Transverse colon (tissue), 4 donors: Measurements from ENCODE around the gene PTP4A2. TPM values are rescaled to one million over a fixed set of nuclear protein-coding genes. Genes with fewer than 3 reads are reported as not detected.

Experiments
- DNase-seq: peaks from one replicate; pipeline ENCODE4 v3.0.0-alpha.2; 2019
- H3K27ac ChIP-seq, 4 donors: fragments of 200-600 bp; sonication (generic); 2 replicates each; pipeline ENCODE4 v1.5.1; 2016 to 2018; ENCODE audit warnings: inconsistent platforms in 4 of 4
- H3K27me3 ChIP-seq: fragments of 200-600 bp; sonication (generic); 2 replicates; pipeline ENCODE4 v1.5.1; 2017; ENCODE audit warnings: inconsistent platforms
- H3K36me3 ChIP-seq, 4 donors: fragments of 200-600 bp; sonication (generic); 2 replicates each; pipeline ENCODE4 v1.5.1; 2017 to 2019; ENCODE audit warnings: inconsistent platforms in 4 of 4
- H3K4me1 ChIP-seq, 4 donors: fragments of 200-600 bp; sonication (generic); 2 replicates each; pipeline ENCODE4 v1.5.1; 2017 to 2020; ENCODE audit warnings: inconsistent platforms in 4 of 4
- H3K4me3 ChIP-seq, 4 donors: fragments of 200-600 bp; sonication (generic); 1 replicate in 1 of 4; 2 replicates in 3 of 4; pipeline versions ENCODE4 v1.5.1 to v1.6.1; 2017 to 2019; ENCODE audit warnings: inconsistent platforms in 4 of 4
- H3K9me3 ChIP-seq, 2 donors: fragments of 200-600 bp; sonication (generic); 2 replicates each; pipeline ENCODE4 v1.5.1; 2017 to 2019; ENCODE audit warnings: inconsistent platforms in 2 of 2
- EP300 ChIP-seq: sonication (generic); formaldehyde crosslinking; IDR thresholded peaks from one replicate; pipeline ENCODE4 v1.6.1; 2017; ENCODE audit warnings: antibody characterized with exemption, low read depth
- POLR2A ChIP-seq: fragments of 450-650 bp; IDR thresholded peaks from one replicate; pipeline ENCODE4 v1.6.1; 2016; ENCODE audit warnings: antibody characterized with exemption, mild to moderate bottlenecking, moderate library complexity
- POLR2AphosphoS5 ChIP-seq, 3 donors: sonication (generic); formaldehyde crosslinking; IDR thresholded peaks; one replicate each; pipeline ENCODE4 v1.6.1; 2016; ENCODE audit warnings: antibody characterized with exemption in 3 of 3
- WGBS, 2 donors: methylation state at CpG; one replicate each; pipeline ENCODE4 v1.1.5; 2018; ENCODE audit warnings: low coverage in 1 of 2; 5-methylcytosine and 5-hydroxymethylcytosine counted together
- in situ Hi-C, 4 donors: fragments of 200-750 bp; cut with MboI; loops; one replicate each; pipeline versions ENCODE4 v1.15.0 to v1.15.1; 2017; ENCODE audit warnings: low sequenced_read_pairs in 3 of 4, low pct_ligation_motif_present in 1 of 4, low pct_unique_long_range_greater_than_20kb in 1 of 4
- intact Hi-C: fragments of 100-400 bp; cut with DNase I; formaldehyde crosslinking; loops from one replicate; pipeline ENCODE4 v1.15.1; 2023; ENCODE audit warnings: low total_unique reads
- total RNA-seq, 4 donors: library from RNA; depleted of rRNA; stranded (reverse); fragments of >200 nt; gene quantifications; one replicate each; pipeline ENCODE4 v1.1.0, GENCODE V29; 2016
- TF ChIP-seq, protein P1 (sequence below), 5 experiments: fragments of 200-600 bp in 3 of 5; fragments of 450-650 bp in 2 of 5; sonication (generic) in 3 of 5; IDR thresholded peaks; 1 replicate in 2 of 5; 2 replicates in 3 of 5; pipeline ENCODE4 v1.5.1; 2016 to 2017; ENCODE audit warnings: antibody characterized with exemption in 5 of 5, inconsistent platforms in 3 of 5, mild to moderate bottlenecking in 2 of 5, moderate library complexity in 1 of 5

The PTP4A2 gene
- total RNA-seq, 4 donors from 2014 or later, result 58.9 to 251 (median 195) TPM

DNA sequence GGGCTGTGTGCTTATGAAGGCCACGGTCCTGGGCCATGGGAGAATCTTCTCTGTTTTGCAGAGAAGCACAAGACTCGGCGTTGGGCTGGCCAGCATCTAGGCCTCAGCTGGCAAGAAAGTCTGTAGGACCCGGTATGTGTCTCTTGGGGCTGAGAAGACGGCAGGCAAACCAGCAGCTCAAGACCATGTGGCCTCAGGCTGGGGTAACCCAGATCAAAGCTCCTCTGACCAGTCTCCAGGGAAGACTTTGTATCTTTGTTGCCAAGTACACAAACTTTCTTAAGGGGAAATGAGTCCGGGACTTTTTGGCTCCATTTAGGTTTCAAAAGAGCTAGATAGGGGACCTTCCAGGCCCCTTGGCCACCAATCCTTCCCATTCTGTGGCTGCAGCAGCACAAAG lies 60.1 kb downstream of the PTP4A2 start:
- Histone ChIP-seq H3K27me3 (no peaks in the 10 kb centered on the region), H3K36me3 (no peaks in the 10 kb centered on the region), H3K4me1 (no peaks in the 10 kb centered on the region), H3K4me3 (no peak overlapping the region), H3K27ac (no peak overlapping the region), H3K9me3 (no peaks in the 10 kb centered on the region)
- DNase-seq, result no peak
- 90% methylated on average over 6 of the region's 6 CpGs; no CpG with 5 or more reads in 1 of the 2 donors for WGBS, 2 donors
- intact Hi-C loops, result no loop called here
- TF ChIP-seq EP300 (no peak), POLR2AphosphoS5 (IDR thresholded peaks at IDR 0.05) (no peak), POLR2A (no peak)
- TF ChIP-seq, protein P1, sequence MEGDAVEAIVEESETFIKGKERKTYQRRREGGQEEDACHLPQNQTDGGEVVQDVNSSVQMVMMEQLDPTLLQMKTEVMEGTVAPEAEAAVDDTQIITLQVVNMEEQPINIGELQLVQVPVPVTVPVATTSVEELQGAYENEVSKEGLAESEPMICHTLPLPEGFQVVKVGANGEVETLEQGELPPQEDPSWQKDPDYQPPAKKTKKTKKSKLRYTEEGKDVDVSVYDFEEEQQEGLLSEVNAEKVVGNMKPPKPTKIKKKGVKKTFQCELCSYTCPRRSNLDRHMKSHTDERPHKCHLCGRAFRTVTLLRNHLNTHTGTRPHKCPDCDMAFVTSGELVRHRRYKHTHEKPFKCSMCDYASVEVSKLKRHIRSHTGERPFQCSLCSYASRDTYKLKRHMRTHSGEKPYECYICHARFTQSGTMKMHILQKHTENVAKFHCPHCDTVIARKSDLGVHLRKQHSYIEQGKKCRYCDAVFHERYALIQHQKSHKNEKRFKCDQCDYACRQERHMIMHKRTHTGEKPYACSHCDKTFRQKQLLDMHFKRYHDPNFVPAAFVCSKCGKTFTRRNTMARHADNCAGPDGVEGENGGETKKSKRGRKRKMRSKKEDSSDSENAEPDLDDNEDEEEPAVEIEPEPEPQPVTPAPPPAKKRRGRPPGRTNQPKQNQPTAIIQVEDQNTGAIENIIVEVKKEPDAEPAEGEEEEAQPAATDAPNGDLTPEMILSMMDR (IDR thresholded peaks at IDR 0.05), result no peak
- in situ Hi-C loops, result no loop called here

DNA sequence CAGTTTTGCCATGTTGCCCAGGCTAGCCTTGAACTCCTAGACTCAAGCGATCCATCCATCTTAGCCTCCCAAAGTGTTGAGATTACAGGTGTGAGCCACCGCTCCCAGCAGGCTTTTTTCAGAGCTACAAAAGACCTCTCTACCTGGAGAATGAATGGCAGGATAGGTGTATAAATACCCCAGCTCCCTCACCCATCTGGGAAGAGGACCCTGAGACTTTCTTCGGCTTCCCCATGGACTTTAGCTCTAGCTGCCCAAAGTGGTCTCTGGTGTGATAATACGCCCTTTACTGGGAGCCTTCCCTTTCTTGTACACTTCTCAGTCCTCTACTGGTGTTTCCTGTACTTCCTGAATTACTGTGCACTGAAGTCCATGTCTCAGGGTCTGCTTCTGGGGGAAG lies 60.6 kb downstream of the PTP4A2 start:
- 73% methylated on average over 4 of the region's 4 CpGs; no CpG with 5 or more reads in 1 of the 2 donors for WGBS, 2 donors
- DNase-seq, result no peak
- Histone ChIP-seq H3K27ac (no peak overlapping the region), H3K27me3 (no peaks in the 10 kb centered on the region), H3K4me3 (no peak overlapping the region), H3K9me3 (no peaks in the 10 kb centered on the region), H3K4me1 (no peaks in the 10 kb centered on the region), H3K36me3 (no peaks in the 10 kb centered on the region)
- in situ Hi-C loops, result no loop called here
- intact Hi-C loops, result no loop called here
- TF ChIP-seq POLR2AphosphoS5 (IDR thresholded peaks at IDR 0.05) (no peak), EP300 (no peak)
- TF ChIP-seq, protein P1 (IDR thresholded peaks at IDR 0.05), result no peak

DNA sequence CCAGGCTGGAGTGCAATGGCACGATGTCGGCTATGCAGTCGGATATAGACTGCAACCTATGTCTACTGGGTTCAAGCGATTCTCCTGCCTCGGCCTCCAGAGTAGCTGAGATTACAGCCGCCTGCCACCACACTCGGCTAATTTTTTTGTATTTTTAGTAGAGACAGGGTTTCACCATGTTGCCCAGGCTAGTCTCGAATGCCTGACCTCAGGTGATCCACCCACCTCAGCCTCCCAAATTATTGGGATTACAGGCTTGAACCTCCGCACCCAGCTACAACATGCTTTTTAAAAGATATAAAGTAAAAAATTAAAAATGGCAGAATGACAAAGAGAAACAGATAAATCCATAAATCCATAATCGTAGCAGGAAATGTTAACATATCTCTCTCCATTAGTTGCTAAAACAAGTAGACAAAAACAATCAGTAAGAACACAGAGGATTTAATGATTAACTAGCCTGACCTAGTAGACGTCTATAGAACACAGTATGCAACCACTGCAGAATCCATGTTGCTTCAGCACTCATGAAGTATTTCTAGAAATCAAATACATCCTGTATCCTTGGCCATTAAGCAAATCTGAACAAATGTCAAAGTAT lies 62.4 kb downstream of the PTP4A2 start:
- Histone ChIP-seq H3K4me1 (no peaks in the 10 kb centered on the region), H3K27me3 (no peaks in the 10 kb centered on the region), H3K4me3 (no peak overlapping the region), H3K27ac (no peak overlapping the region), H3K9me3 (no peaks in the 10 kb centered on the region), H3K36me3 (no peaks in the 10 kb centered on the region)
- in situ Hi-C loops (no loop called here), intact Hi-C loops (no loop called here)
- no peak for TF ChIP-seq EP300
- no peak for DNase-seq
- WGBS, 2 donors, result 58 to 81% methylated on average over 5 to 11 of the region's 11 CpGs

DNA sequence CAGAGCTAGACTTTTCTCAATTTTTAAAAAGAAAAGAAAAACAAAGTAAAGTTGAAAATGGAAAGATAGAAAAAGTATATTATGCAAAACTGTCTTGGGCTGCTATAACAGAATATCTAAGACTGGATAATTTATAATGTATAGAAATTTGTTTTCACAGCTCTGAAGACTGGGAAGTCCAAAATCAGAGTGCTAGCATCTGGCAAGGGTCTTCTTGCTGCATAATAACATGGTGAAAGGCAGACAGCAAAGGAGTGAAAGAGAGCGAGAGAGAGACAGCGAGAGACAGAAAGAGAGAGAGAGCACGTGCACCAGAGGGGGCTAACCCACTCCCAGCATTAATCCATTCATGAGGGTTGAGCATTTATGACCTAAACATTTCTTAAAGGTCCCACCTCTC lies 63.2 kb downstream of the PTP4A2 start:
- intact Hi-C loops, result no loop called here
- no peak for TF ChIP-seq EP300
- TF ChIP-seq, protein P1 (IDR thresholded peaks at IDR 0.05), result no peak
- no peak for TF ChIP-seq POLR2A
- TF ChIP-seq POLR2AphosphoS5 (IDR thresholded peaks at IDR 0.05), result no peak
- Histone ChIP-seq H3K4me3 (no peak overlapping the region), H3K4me1 (no peaks in the 10 kb centered on the region), H3K9me3 (no peaks in the 10 kb centered on the region), H3K27me3 (no peaks in the 10 kb centered on the region), H3K27ac (no peak overlapping the region), H3K36me3 (no peaks in the 10 kb centered on the region)
- 82 to 92% methylated on average over 3 of the region's 3 CpGs for WGBS, 2 donors
- in situ Hi-C loops, result no loop called here
- no peak for DNase-seq
